HEK293T (cell line): ENCODE data around the gene DGKA.
A peak's percentile ranks its signal among the peaks of the same experiment; 100 is the strongest.

Source experiments
- CTCF ChIA-PET: fragments of 350-600 bp; formaldehyde crosslinking; extraction: SDS; loops from one replicate; lab custom pipeline; 2021; ENCODE audit warnings: antibody characterized with exemption, inconsistent platforms; lab: Yijun Ruan, JAX
- POLR2A ChIA-PET: fragments of 350-600 bp; formaldehyde crosslinking; extraction: SDS; loops from one replicate; lab custom pipeline; 2020; ENCODE audit warnings: antibody characterized with exemption, inconsistent platforms; lab: Yijun Ruan, JAX
- DNase-seq: peaks from one replicate; pipeline ENCODE4 v3.0.0; 2012; ENCODE audit warnings: mixed read lengths; ENCODE audit errors: extremely low spot score
- ARNT ChIP-seq: fragments of 450-650 bp; IDR thresholded peaks from 2 replicates; pipeline ENCODE4 v1.6.1; 2017; ENCODE audit warnings: mild to moderate bottlenecking
- BHLHE40 ChIP-seq: fragments of 450-650 bp; IDR thresholded peaks from 2 replicates; pipeline ENCODE4 v1.6.1; 2016; ENCODE audit warnings: mild to moderate bottlenecking, moderate library complexity, borderline replicate concordance
- CTBP1 ChIP-seq: fragments of 450-650 bp; IDR thresholded peaks from 2 replicates; pipeline ENCODE4 v1.6.1; 2016; ENCODE audit warnings: borderline replicate concordance
- ELF4 ChIP-seq: fragments of 450-650 bp; IDR thresholded peaks from 2 replicates; pipeline ENCODE4 v1.6.1; 2017; ENCODE audit warnings: antibody characterized with exemption
- FOXA1 ChIP-seq: fragments of 450-650 bp; IDR thresholded peaks from 2 replicates; pipeline ENCODE4 v1.6.1; 2016; ENCODE audit warnings: mild to moderate bottlenecking
- FOXK2 ChIP-seq: fragments of 450-650 bp; IDR thresholded peaks from 2 replicates; pipeline ENCODE4 v1.6.1; 2016; ENCODE audit warnings: mild to moderate bottlenecking
- FOXM1 ChIP-seq: fragments of 450-650 bp; IDR thresholded peaks from 2 replicates; pipeline ENCODE4 v1.6.1; 2017; ENCODE audit warnings: mild to moderate bottlenecking, borderline replicate concordance
- HDGF ChIP-seq: fragments of 450-650 bp; IDR thresholded peaks from 2 replicates; pipeline ENCODE4 v1.6.1; 2017; ENCODE audit warnings: antibody characterized with exemption, borderline replicate concordance
- L3MBTL2 ChIP-seq: fragments of 450-650 bp; conservative IDR thresholded peaks from 2 replicates; pipeline ENCODE4 v1.6.1; 2016; ENCODE audit warnings: mild to moderate bottlenecking
- LEF1 ChIP-seq: fragments of 450-650 bp; IDR thresholded peaks from 2 replicates; pipeline ENCODE4 v1.6.1; 2017; ENCODE audit warnings: mild to moderate bottlenecking, borderline replicate concordance
- NFRKB ChIP-seq: fragments of 450-650 bp; IDR thresholded peaks from 2 replicates; pipeline ENCODE4 v1.6.1; 2016; ENCODE audit warnings: mild to moderate bottlenecking, moderate library complexity
- SP1 ChIP-seq: fragments of 450-650 bp; IDR thresholded peaks from 2 replicates; pipeline ENCODE4 v1.6.1; 2017
- SUZ12 ChIP-seq: fragments of 450-650 bp; IDR thresholded peaks from 2 replicates; pipeline ENCODE4 v1.6.1; 2016; ENCODE audit warnings: mild to moderate bottlenecking
- TARDBP ChIP-seq: fragments of 450-650 bp; IDR thresholded peaks from 2 replicates; pipeline ENCODE4 v1.6.1; 2016
- ZNF384 ChIP-seq: fragments of 450-650 bp; IDR thresholded peaks from 2 replicates; pipeline ENCODE4 v1.6.1; 2016
- TF ChIP-seq, protein P1 (sequence below): fragments of 450-650 bp; IDR thresholded peaks from 2 replicates; pipeline ENCODE4 v1.6.1; 2016

Gene DGKA

DNA sequence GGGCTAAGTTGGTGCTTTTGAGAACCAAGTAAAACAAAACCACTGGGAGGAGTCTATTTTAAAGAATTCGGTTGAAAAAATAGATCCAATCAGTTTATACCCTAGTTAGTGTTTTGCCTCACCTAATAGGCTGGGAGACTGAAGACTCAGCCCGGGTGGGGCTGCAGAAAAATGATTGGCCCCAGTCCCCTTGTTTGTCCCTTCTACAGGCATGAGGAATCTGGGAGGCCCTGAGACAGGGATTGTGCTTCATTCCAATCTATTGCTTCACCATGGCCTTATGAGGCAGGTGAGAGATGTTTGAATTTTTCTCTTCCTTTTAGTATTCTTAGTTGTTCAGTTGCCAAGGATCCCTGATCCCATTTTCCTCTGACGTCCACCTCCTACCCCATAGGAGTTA lies 41.1 kb downstream of the DGKA start:
- TF ChIP-seq CTBP1, result no peak
- TF ChIP-seq, protein P1, sequence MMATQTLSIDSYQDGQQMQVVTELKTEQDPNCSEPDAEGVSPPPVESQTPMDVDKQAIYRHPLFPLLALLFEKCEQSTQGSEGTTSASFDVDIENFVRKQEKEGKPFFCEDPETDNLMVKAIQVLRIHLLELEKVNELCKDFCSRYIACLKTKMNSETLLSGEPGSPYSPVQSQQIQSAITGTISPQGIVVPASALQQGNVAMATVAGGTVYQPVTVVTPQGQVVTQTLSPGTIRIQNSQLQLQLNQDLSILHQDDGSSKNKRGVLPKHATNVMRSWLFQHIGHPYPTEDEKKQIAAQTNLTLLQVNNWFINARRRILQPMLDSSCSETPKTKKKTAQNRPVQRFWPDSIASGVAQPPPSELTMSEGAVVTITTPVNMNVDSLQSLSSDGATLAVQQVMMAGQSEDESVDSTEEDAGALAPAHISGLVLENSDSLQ, result no peak
- no peak for TF ChIP-seq ELF4
- TF ChIP-seq TARDBP, result no peak
- TF ChIP-seq HDGF, result no peak
- TF ChIP-seq NFRKB, result no peak
- no peak for TF ChIP-seq L3MBTL2
- TF ChIP-seq BHLHE40, result no peak
- TF ChIP-seq SUZ12, result no peak
- TF ChIP-seq FOXA1, result no peak
- no peak for TF ChIP-seq ZNF384
- TF ChIP-seq FOXM1, result no peak
- TF ChIP-seq ARNT, result no peak
- no peak for TF ChIP-seq SP1
- TF ChIP-seq FOXK2, result no peak
- ChIA-PET CTCF (interaction anchor here (0.7 kb wide), 1 partner anchor 57 kb away, joined by 4 read pairs; no protein-coding TSS in a partner anchor), POLR2A (no interaction called here)
- DNase-seq, result no peak

DNA sequence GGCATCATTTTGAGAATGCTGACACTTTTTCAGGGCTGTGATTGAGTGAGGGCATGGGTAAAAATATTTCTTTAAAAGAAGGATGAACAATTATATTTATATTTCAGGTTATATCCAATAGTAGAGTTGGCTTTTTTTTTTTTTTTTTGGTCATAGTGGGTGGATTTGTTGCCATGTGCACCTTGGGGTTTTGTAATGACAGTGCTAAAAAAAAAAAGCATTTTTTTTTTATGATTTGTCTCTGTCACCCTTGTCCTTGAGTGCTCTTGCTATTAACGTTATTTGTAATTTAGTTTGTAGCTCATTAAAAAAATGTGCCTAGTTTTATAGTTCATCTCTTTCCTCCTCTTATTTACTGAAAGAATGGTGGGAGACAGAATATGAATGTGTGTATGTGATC lies 41.5 kb downstream of the DGKA start:
- ChIA-PET CTCF (interaction anchor here (0.7 kb wide), 1 partner anchor 57 kb away, joined by 4 read pairs; no protein-coding TSS in a partner anchor), POLR2A (no interaction called here)
- no peak for DNase-seq
- TF ChIP-seq FOXA1 (no peak), ELF4 (no peak), SP1 (no peak), FOXK2 (no peak), ZNF384 (no peak), ARNT (no peak), NFRKB (no peak), L3MBTL2 (no peak), BHLHE40 (no peak), CTBP1 (no peak), HDGF (no peak)
- TF ChIP-seq, protein P1, result no peak

DNA sequence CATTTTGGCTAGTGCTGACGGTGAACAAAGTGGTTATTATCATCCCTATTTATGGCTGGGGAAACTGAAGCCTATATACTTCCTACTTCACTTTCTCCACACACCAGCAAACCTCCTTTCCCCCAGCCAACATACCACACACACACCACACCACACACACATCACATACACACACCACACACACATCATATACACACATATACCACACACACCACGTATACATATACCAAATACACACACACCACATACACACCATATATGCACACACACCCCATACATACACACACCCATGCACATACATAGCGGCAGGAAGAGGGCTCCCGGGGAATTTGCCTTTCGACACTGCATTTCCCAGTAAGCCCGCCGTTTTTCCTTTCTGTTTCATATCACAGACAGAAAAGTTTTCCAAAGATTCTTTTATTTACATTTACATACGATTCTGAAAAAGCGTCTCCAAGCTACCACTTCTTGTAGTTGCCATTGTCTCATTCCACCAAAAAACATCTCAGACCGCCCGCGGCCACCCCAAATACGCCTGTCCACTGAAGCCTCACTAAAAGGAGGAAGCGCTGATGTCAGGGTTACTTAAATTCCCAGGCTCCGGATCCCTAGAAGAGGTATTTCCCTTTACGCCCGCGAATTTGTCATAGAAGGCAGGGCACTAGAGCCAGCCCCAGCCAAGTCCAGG lies 42.1 kb downstream of the DGKA start:
- CTCF ChIA-PET, result interaction anchor here (0.7 to 2.2 kb wide), 3 partner anchors 23 to 57 kb away, joined by 4 to 9 read pairs (median 5); no protein-coding TSS in a partner anchor

DNA sequence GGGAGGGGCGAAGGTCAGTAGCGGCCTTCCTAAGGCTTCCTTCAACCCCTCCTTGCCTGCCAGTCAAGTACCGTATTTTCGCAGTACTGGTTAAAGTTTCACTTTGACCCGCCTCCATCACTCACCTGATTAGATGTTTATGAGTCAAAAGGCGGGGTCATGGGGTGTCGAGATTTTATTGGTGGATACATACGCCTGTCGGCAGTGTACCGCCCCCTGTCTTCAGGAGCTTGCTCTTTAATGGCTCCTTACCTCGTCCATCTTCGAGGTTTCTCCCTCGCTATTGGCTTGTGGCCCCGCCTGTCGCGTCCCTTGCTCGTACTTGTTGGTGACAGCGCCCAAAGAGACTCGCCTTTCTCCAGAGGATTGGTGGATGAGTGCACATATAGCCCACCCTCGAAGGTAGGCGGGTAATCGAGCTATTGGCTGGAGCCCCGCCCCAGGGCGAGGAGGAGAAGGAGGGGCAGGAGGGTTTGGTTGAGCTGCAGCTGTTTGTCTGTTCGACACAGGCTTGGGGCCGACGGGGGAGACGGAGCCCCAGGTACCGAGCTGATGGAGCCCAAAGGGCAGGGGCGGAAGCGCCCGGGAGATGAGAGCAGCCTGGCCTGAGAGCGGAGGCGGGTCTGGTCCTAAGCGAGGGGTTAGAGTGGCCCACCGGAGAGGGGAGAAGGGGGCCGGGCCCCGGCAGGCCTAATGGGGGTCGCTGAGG lies 42.8 kb downstream of the DGKA start, which contains the start of gene RAB5B:
Gene RAB5B (plus strand): TSS at position 480 of the 709 bp plus-strand sequence. CDS start 12,883 bp downstream, outside the sequence.
- TF ChIP-seq CTBP1 (no peak), SP1 (peak; percentile 92)
- TF ChIP-seq, protein P1, result peak; percentile 100
- ChIA-PET CTCF (interaction anchor here (0.9 to 2.2 kb wide), 3 partner anchors 22 to 235 kb away, joined by 3 to 9 read pairs (median 5); no protein-coding TSS in a partner anchor), POLR2A (interaction anchor here (0.7 to 2.2 kb wide), 33 partner anchors 9 to 663 kb away, joined by 3 to 26 read pairs (median 4); partner anchors contain the start of genes DNAJC14, ORMDL2, PA2G4 and PYM1)
- DNase-seq, result peak; percentile 94

More for the DNA sequence above, 42.1 kb downstream of the DGKA start:
- no peak for DNase-seq
- TF ChIP-seq HDGF, result no peak
- TF ChIP-seq SP1, result no peak
- TF ChIP-seq FOXA1, result no peak
- no peak for TF ChIP-seq CTBP1
- no peak for TF ChIP-seq ZNF384
- no peak for TF ChIP-seq SUZ12
- TF ChIP-seq FOXK2, result no peak
- no peak for TF ChIP-seq BHLHE40
- TF ChIP-seq NFRKB, result no peak
- no peak for TF ChIP-seq L3MBTL2
- TF ChIP-seq FOXM1, result no peak
- TF ChIP-seq TARDBP, result no peak
- TF ChIP-seq, protein P1, result no peak
- TF ChIP-seq LEF1, result no peak
- TF ChIP-seq ARNT, result no peak
- no peak for TF ChIP-seq ELF4
- POLR2A ChIA-PET, result interaction anchor here (0.7 to 2.2 kb wide), 26 partner anchors 10 to 664 kb away, joined by 3 to 26 read pairs (median 5); partner anchors contain the start of genes DNAJC14, ORMDL2, PA2G4 and PYM1
